IMR-90 (cell line): Measurements from ENCODE around the gene RAB27A. TPM values are rescaled to one million over a fixed set of nuclear protein-coding genes. Genes with fewer than 3 reads are reported as not detected.

Source experiments
- ATAC-seq: fragments of 200-7000 bp; cut with Tn5 transposase; 2 replicates; pipeline ENCODE4 v1.9.1; 2020; ENCODE audit warnings: low read depth, mild to moderate bottlenecking, moderate library complexity
- BruUV-seq: library from RNA; stranded (reverse); fragments of 400-500 nt; replicated peaks from 2 replicates; lab custom pipeline; 2021; lab: Mats Ljungman, UMichigan
- CTCF ChIA-PET: fragments of 300-600 bp; formaldehyde crosslinking; extraction: SDS; loops from one replicate; lab custom pipeline; 2021; ENCODE audit warnings: antibody characterized with exemption; lab: Yijun Ruan, JAX
- POLR2A ChIA-PET: fragments of 300-600 bp; sonication (Branson Sonifier 250); formaldehyde crosslinking; loops from one replicate; lab custom pipeline; 2022; ENCODE audit warnings: antibody characterized with exemption; ENCODE audit not compliant: unreplicated experiment; lab: Charles Lee
- DNase-seq: peaks from one replicate; pipeline ENCODE4 v3.0.0; 2013
- H2AFZ ChIP-seq: replicated peaks from 2 replicates; pipeline ENCODE3; 2013; ENCODE audit warnings: low read length, mild to moderate bottlenecking; ENCODE audit not compliant: poor library complexity
- H2AK5ac ChIP-seq: 2 replicates; pipeline ENCODE4 v1.6.1; 2013; ENCODE audit warnings: low read depth, low read length, inconsistent platforms
- H2AK9ac ChIP-seq: replicated peaks from 2 replicates; pipeline ENCODE3; 2013; ENCODE audit warnings: mild to moderate bottlenecking, low read depth, low read length, moderate library complexity; ENCODE audit not compliant: poor library complexity
- H2BK120ac ChIP-seq: 2 replicates; pipeline ENCODE4 v1.6.1; 2013; ENCODE audit warnings: low read depth, low read length, inconsistent platforms
- H2BK15ac ChIP-seq: 3 replicates; pipeline ENCODE4 v1.6.1; 2013; ENCODE audit warnings: low read depth, low read length, inconsistent platforms
- H2BK20ac ChIP-seq: 2 replicates; pipeline ENCODE4 v1.6.1; 2013; ENCODE audit warnings: low read depth, mild to moderate bottlenecking, inconsistent platforms, low read length, moderate library complexity
- H2BK5ac ChIP-seq: 2 replicates; pipeline ENCODE4 v1.6.1; 2013; ENCODE audit warnings: mild to moderate bottlenecking, low read depth, low read length, inconsistent platforms; ENCODE audit not compliant: poor library complexity, severe bottlenecking
- H3K14ac ChIP-seq: replicated peaks from 2 replicates; pipeline ENCODE4 v1.6.1; 2013; ENCODE audit warnings: low read depth, low read length, inconsistent platforms
- H3K18ac ChIP-seq: 2 replicates; pipeline ENCODE4 v1.6.1; 2013; ENCODE audit warnings: low read depth, low read length, control low read depth
- H3K23ac ChIP-seq: 2 replicates; pipeline ENCODE4 v1.6.1; 2013; ENCODE audit warnings: low read depth, low read length, inconsistent platforms
- H3K27ac ChIP-seq: 2 replicates; pipeline ENCODE4 v1.5.1; 2013; ENCODE audit warnings: mild to moderate bottlenecking, control low read depth, low read length; ENCODE audit not compliant: insufficient read depth
- H3K27me3 ChIP-seq: 2 replicates; pipeline ENCODE4 v1.6.1; 2013; ENCODE audit warnings: low read length; ENCODE audit not compliant: control insufficient read depth, insufficient read depth
- H3K36me3 ChIP-seq: 2 replicates; pipeline ENCODE4 v1.6.1; 2013; ENCODE audit warnings: low read length, mixed read lengths; ENCODE audit not compliant: control insufficient read depth, insufficient read depth
- H3K4ac ChIP-seq: 2 replicates; pipeline ENCODE4 v1.6.1; 2013; ENCODE audit warnings: low read depth, low read length, inconsistent platforms
- H3K4me1 ChIP-seq: 2 replicates; pipeline ENCODE4 v1.6.1; 2013; ENCODE audit warnings: low read length, mixed read lengths; ENCODE audit not compliant: control insufficient read depth, insufficient read depth
- H3K4me2 ChIP-seq: 2 replicates; pipeline ENCODE4 v1.6.1; 2013; ENCODE audit warnings: low read depth, mild to moderate bottlenecking, control low read depth, low read length, moderate library complexity
- H3K4me3 ChIP-seq: 2 replicates; pipeline ENCODE4 v1.5.1; 2013; ENCODE audit warnings: low read depth, mild to moderate bottlenecking, control low read depth, low read length, moderate library complexity; ENCODE audit not compliant: insufficient read depth
- H3K56ac ChIP-seq: 2 replicates; pipeline ENCODE4 v1.6.1; 2013; ENCODE audit warnings: low read length, inconsistent platforms; ENCODE audit not compliant: insufficient read depth; ENCODE audit errors: extremely low read depth
- H3K79me1 ChIP-seq, 2 experiments: 2 replicates each; pipeline ENCODE4 v1.6.1; 2013; ENCODE audit warnings: low read length in 2 of 2, inconsistent platforms in 1 of 2, low read depth in 1 of 2
- H3K9ac ChIP-seq: 2 replicates; pipeline ENCODE4 v1.6.1; 2013; ENCODE audit warnings: low read depth, low read length, control low read depth
- H3K9me1 ChIP-seq: 2 replicates; pipeline ENCODE4 v1.6.1; 2013; ENCODE audit warnings: low read length, inconsistent platforms; ENCODE audit not compliant: insufficient read depth
- H3K9me3 ChIP-seq: 2 replicates; pipeline ENCODE4 v1.6.1; 2013; ENCODE audit warnings: low read length; ENCODE audit not compliant: control insufficient read depth, insufficient read depth
- H4K20me1 ChIP-seq: 2 replicates; pipeline ENCODE4 v1.6.1; 2013; ENCODE audit warnings: low read length, inconsistent platforms; ENCODE audit not compliant: insufficient read depth
- H4K5ac ChIP-seq: 2 replicates; pipeline ENCODE4 v1.6.1; 2013; ENCODE audit warnings: mild to moderate bottlenecking, low read depth, low read length, control low read depth
- H4K8ac ChIP-seq, 2 experiments: 2 replicates each; pipeline ENCODE4 v1.6.1; 2013; ENCODE audit warnings: low read depth in 2 of 2, low read length in 2 of 2, control low read depth in 1 of 2, inconsistent platforms in 1 of 2
- H4K91ac ChIP-seq: 2 replicates; pipeline ENCODE4 v1.6.1; 2013; ENCODE audit warnings: low read depth, low read length, inconsistent platforms; ENCODE audit not compliant: insufficient read depth
- BHLHE40 ChIP-seq: fragments of 150-350 bp; IDR thresholded peaks from 2 replicates; pipeline ENCODE4 v1.6.1; 2016; ENCODE audit warnings: mild to moderate bottlenecking, low read depth, low read length
- CEBPB ChIP-seq: IDR thresholded peaks from 2 replicates; pipeline ENCODE4 v1.6.1; 2012; ENCODE audit warnings: low read depth, low read length, improper control_type of control experiment
- CHD1 ChIP-seq: IDR thresholded peaks from 2 replicates; pipeline ENCODE4 v1.6.1; 2012; ENCODE audit warnings: low read depth, low read length, improper control_type of control experiment
- CTCF ChIP-seq: conservative IDR thresholded peaks from 2 replicates; pipeline ENCODE4 v1.5.1; 2012; ENCODE audit warnings: mild to moderate bottlenecking, low read depth, low read length, improper control_type of control experiment
- ELK1 ChIP-seq: fragments of 150-350 bp; IDR thresholded peaks from 2 replicates; pipeline ENCODE4 v1.6.1; 2016; ENCODE audit warnings: low read depth, mild to moderate bottlenecking, low read length, moderate library complexity, borderline replicate concordance
- FOS ChIP-seq: fragments of 150-350 bp; IDR thresholded peaks from 2 replicates; pipeline ENCODE4 v1.6.1; 2016; ENCODE audit warnings: low read depth, low read length
- MAFK ChIP-seq: IDR thresholded peaks from 2 replicates; pipeline ENCODE4 v1.6.1; 2012; ENCODE audit warnings: low read depth, low read length, improper control_type of control experiment
- MAZ ChIP-seq: IDR thresholded peaks from 2 replicates; pipeline ENCODE4 v1.6.1; 2012; ENCODE audit warnings: low read depth, mild to moderate bottlenecking, low read length, improper control_type of control experiment, moderate library complexity, borderline replicate concordance
- MXI1 ChIP-seq: IDR thresholded peaks from 2 replicates; pipeline ENCODE4 v1.6.1; 2012; ENCODE audit warnings: low read depth, mild to moderate bottlenecking, low read length, moderate library complexity, borderline replicate concordance
- NFE2L2 ChIP-seq: fragments of 150-350 bp; IDR thresholded peaks from 2 replicates; pipeline ENCODE4 v1.6.1; 2016; ENCODE audit warnings: low read depth, mild to moderate bottlenecking, low read length
- POLR2A ChIP-seq: IDR thresholded peaks from 2 replicates; pipeline ENCODE4 v1.6.1; 2012; ENCODE audit warnings: mild to moderate bottlenecking, low read depth, low read length
- RAD21 ChIP-seq: IDR thresholded peaks from 2 replicates; pipeline ENCODE4 v1.6.1; 2012; ENCODE audit warnings: low read length, improper control_type of control experiment
- RCOR1 ChIP-seq: IDR thresholded peaks from 2 replicates; pipeline ENCODE4 v1.6.1; 2012; ENCODE audit warnings: mild to moderate bottlenecking, low read length, improper control_type of control experiment; ENCODE audit not compliant: insufficient replicate concordance
- RFX5 ChIP-seq: IDR thresholded peaks from 2 replicates; pipeline ENCODE4 v1.8.0; 2012; ENCODE audit warnings: low read depth, mild to moderate bottlenecking, low read length, moderate library complexity
- SMC3 ChIP-seq: fragments of 150-350 bp; IDR thresholded peaks from 2 replicates; pipeline ENCODE4 v1.6.1; 2016; ENCODE audit warnings: low read depth, mild to moderate bottlenecking, antibody characterized with exemption, low read length, moderate library complexity
- WGBS, 2 experiments: methylation state at CpG; one replicate each; pipeline versions ENCODE4 v1.1.5 to v1.1.7; 2013; ENCODE audit warnings: missing lambda C conversion rate in 2 of 2; ENCODE audit not compliant: insufficient read length in 1 of 2; ENCODE audit errors: extremely low coverage in 2 of 2; 5-methylcytosine and 5-hydroxymethylcytosine counted together
- dilution Hi-C: fragments of 300-500 bp; cut with HindIII; formaldehyde crosslinking; loops from one replicate; pipeline ENCODE4 v1.14.3; 2018; ENCODE audit warnings: low sequenced_read_pairs; ENCODE audit not compliant: unreplicated experiment
- in situ Hi-C: fragments of 300-500 bp; cut with MboI; formaldehyde crosslinking; loops from 3 replicates; pipeline ENCODE4 v1.14.3; 2019; ENCODE audit warnings: low sequenced_read_pairs, inconsistent platforms, mixed read lengths
- intact Hi-C: fragments of 100-400 bp; cut with micrococcal nuclease; formaldehyde crosslinking; loops from 2 replicates; pipeline ENCODE4 v1.10.0; 2022
- polyA plus RNA-seq, 3 experiments: library from polyadenylated mRNA; depleted of rRNA; stranded (reverse); fragments of >200 nt; gene quantifications; 2 replicates each; pipeline ENCODE4 v1.2.3, GENCODE V29; 2012; ENCODE audit warnings: low replicate concordance in 1 of 3
- total RNA-seq: library from RNA; depleted of rRNA; stranded (reverse); fragments of >200 nt; gene quantifications from 2 replicates; pipeline ENCODE4 v1.2.3, GENCODE V29; 2012
- TF ChIP-seq, protein P1 (sequence below): fragments of 150-350 bp; IDR thresholded peaks from 2 replicates; pipeline ENCODE4 v1.6.1; 2017; ENCODE audit warnings: mild to moderate bottlenecking, antibody characterized with exemption, low read length, low read depth

Gene RAB27A
- total and polyA plus RNA-seq, 2 of the 4 experiments (the other 2 are of a cell fraction) = 4.8 to 13.7 TPM

GRCh38 chr15:55231455-55231854, 58.2 kb downstream of the RAB27A start:
- dilution Hi-C loops = no loop called here
- H3K23ac ChIP-seq = no peak overlapping the region
- H3K9ac ChIP-seq = no peak overlapping the region
- no CpG with 5 or more reads among the region's 1 CpG for WGBS, 2 experiments
- H3K36me3 ChIP-seq = 0 out of 2 replicates have a peak, but pooled peaks cover 3% of the 10 kb centered on the region
- H4K20me1 ChIP-seq = no peaks in the 10 kb centered on the region
- no peaks in the 10 kb centered on the region for H3K9me3 ChIP-seq
- H3K27ac ChIP-seq = no peak overlapping the region
- in situ Hi-C loops = no loop called here
- BruUV-seq = no TSS peak
- no peak overlapping the region for H3K56ac ChIP-seq
- H3K4me1 ChIP-seq = no peaks in the 10 kb centered on the region
- TF ChIP-seq RFX5 = no peak
- TF ChIP-seq ELK1 = no peak
- TF ChIP-seq MAZ = no peak
- TF ChIP-seq CTCF = no peak
- TF ChIP-seq BHLHE40 = no peak
- no peak for TF ChIP-seq FOS
- TF ChIP-seq RAD21 = no peak
- TF ChIP-seq POLR2A = no peak
- no peak for TF ChIP-seq NFE2L2
- no peak for TF ChIP-seq MAFK
- TF ChIP-seq RCOR1 = no peak
- TF ChIP-seq, protein P1, sequence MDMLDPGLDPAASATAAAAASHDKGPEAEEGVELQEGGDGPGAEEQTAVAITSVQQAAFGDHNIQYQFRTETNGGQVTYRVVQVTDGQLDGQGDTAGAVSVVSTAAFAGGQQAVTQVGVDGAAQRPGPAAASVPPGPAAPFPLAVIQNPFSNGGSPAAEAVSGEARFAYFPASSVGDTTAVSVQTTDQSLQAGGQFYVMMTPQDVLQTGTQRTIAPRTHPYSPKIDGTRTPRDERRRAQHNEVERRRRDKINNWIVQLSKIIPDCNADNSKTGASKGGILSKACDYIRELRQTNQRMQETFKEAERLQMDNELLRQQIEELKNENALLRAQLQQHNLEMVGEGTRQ = no peak
- no peak for TF ChIP-seq MXI1
- no peak for TF ChIP-seq CEBPB
- TF ChIP-seq SMC3 = no peak
- TF ChIP-seq CHD1 = no peak
- no peak overlapping the region for H3K4ac ChIP-seq
- H3K14ac ChIP-seq = no peak overlapping the region
- no peak overlapping the region for H2BK120ac ChIP-seq
- H2AK5ac ChIP-seq = no peak overlapping the region
- H3K18ac ChIP-seq = no peak overlapping the region
- no peak overlapping the region for H4K91ac ChIP-seq
- peaks cover 3% of the 10 kb centered on the region; the same call in 1 of the 2 replicates for H3K9me1 ChIP-seq
- H4K5ac ChIP-seq = no peak overlapping the region
- no peak overlapping the region for H2BK20ac ChIP-seq
- ChIA-PET POLR2A (no interaction called here), CTCF (interaction anchor here (1.4 kb wide), 1 partner anchor 10 kb away, joined by 3 read pairs; no protein-coding TSS in a partner anchor)
- ATAC-seq (no peak), DNase-seq (no peak)
- H2BK15ac ChIP-seq = no peak overlapping the region
- no peaks in the 10 kb centered on the region for H3K27me3 ChIP-seq
- no peak overlapping the region for H3K4me3 ChIP-seq
- no peak overlapping the region for H2AFZ ChIP-seq
- H3K79me1 ChIP-seq = no peaks in the 10 kb centered on the region
- intact Hi-C loops = no loop called here
- H2AK9ac ChIP-seq = no peak overlapping the region
- H2BK5ac ChIP-seq = no peak overlapping the region
- no peak overlapping the region for H4K8ac ChIP-seq
- H3K4me2 ChIP-seq = no peak overlapping the region
